Left renal pelvis (tissue), 4 donors: ENCODE measurements around the gene HDLBP. TPM values are rescaled to one million over a fixed set of nuclear protein-coding genes. Genes with fewer than 3 reads are reported as not detected.

Experiments used
- DNase-seq, 4 donors: peaks; one replicate each; pipeline ENCODE4 v3.0.0-alpha.2; 2013; ENCODE audit warnings: low read depth in 4 of 4, low spot score in 3 of 4
- polyA plus RNA-seq, 4 donors: library from polyadenylated mRNA; unstranded; fragments of 120-200 nt; gene quantifications; one replicate each; pipeline ENCODE4 v1.2.1, GENCODE V29; 2013; ENCODE audit not compliant: insufficient read length in 4 of 4

Gene HDLBP
- polyA plus RNA-seq, 4 donors = 312 to 379 (median 335) TPM

DNA sequence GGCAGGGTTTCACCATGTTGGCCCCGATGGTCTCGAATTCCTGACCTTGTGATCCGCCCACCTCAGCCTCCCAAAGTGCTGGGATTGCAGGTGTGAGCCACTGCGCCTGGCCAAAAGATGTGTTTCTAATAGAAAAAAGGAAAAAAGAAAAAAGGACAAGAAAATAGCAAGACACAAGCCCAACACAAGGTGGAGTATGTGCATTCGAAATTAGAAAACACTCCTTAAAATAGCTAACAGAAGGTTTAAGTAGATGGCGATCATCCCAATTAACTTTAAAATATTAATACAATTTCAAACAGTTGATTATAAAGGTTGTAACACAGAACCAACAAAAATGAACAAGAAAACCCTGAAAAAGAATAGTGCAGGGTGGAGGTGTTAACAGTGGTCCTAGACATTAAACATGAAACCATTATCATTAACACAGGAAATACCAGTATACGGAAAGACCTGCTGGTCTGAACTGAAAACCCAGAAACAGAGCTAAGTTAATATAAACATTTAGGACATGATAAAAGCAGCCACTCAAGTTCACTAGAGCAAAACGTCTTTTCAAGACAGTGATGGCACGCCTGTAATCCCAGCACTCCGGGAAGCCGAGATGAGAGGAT, 57.9 kb downstream of the HDLBP start:
- no peak for DNase-seq

DNA sequence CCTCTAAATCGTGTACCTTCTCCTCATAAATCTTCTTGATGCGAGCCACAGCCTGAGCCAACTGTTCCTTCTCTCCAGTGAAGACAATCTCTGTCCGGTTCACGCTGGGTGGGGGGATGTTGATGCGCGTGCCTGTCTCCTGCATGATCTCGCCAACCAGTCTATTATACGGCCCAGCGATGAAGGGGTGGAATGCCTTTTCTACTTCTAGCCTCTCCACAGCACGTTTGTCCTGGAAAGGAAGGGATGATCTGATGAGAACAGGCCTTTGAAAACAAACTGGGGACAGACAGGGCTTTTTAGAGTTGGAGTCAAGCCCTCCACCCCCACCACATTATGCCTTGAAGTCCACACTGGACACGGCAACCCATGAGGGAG, 59.3 kb downstream of the HDLBP start:
- DNase-seq = no peak

DNA sequence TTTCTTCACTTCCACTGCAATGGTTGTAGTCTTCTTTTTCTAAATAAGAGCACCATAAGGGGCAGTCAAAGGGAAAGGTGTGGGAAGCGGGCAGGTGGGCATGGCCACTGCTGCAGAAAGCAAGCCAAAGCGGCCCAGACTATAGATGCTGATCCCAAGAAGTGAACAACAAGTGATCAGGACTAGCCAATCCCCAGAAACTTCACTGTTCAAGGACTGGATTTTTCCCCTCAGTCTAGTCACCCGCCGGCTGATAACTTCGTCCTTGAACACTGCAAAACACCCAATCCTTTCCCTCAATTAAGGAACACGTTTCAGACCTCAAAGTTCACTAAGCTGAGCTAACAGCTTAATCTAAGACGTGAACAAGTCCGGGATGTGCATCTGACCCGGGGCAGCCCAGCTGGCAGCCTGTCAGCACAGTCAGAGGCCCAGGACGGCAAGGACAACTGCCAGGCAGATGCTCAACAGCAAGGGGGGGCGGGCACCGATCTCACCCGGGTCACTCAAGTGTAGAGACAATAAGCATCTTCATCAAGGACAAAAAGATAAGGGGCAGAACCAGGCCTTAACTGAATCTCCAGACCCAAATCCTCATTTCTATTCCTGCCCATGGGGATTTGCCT, 59.8 kb downstream of the HDLBP start:
- DNase-seq = no peak

DNA sequence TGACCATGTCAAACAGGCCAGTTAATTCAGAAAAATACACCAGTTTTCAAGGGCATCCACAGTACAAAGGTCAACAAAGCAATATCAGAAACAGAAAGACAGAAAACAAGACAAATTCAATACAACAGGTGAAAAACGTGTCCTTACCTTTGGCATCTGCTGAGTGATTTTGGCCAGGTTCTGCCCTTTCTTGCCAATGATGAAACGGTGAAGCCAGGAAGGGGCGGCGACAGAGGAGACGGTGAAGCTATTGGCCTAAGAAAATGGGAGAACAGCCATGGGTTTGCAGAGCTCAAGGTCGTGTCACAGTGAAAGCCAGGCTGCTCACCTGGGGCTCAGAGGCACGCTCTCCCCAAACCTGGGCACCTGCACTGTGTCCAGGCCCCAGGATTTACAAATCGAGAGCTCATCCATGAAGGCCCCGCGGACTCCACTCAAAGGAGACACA, 60.5 kb downstream of the HDLBP start:
- no peak for DNase-seq

DNA sequence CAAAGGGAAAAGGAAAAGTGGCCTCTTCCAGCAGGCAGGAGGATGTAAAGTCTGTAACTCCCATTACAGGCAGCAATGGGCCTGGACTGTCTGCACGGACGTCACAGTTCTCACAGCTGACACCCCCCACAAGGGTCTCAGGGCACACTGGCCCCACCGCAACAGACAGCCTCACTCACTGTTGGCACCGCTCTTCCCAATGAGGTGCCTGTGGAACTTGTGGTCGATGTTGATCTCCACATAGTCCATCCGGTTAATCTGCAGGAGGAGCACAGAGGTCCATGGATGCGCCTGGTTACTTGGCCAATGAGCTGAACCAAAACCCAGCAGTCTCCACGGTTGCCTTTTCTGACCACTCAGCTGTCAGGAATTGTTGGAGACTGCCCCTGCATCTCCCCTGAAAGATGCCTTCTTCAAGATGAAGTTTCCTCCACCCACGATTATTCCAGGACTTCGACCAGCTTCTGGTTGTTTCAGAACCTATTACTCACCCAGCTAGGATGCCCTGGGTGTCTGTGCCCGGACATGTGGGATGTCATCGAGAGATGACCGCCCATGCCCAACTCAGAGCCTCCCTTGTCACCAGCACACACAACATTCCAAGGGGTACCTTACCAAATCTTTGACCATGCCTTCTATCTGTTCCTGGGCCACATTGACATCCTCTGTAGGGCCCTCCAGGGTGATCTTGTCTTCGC, 62.5 kb downstream of the HDLBP start:
- no peak for DNase-seq

DNA sequence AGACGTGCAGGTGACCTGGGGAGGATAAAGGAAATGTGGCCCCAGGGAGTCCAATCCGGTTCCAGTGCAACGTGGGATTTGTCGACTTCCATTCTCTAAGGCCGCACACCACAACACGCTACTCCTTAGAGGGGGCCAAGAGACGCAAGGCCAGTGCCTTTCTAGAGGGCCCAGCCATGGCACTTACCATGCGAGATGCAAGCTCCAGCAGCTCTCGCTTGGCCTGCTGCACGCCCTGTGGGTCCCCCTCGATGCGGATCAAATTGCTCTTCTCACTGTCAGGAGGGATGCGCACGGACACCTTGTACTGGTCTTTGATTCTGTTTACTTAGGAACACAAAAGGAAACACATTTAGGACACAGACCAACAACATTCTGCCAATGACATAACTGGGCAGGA, 65.8 kb downstream of the HDLBP start:
- DNase-seq = no peak

DNA sequence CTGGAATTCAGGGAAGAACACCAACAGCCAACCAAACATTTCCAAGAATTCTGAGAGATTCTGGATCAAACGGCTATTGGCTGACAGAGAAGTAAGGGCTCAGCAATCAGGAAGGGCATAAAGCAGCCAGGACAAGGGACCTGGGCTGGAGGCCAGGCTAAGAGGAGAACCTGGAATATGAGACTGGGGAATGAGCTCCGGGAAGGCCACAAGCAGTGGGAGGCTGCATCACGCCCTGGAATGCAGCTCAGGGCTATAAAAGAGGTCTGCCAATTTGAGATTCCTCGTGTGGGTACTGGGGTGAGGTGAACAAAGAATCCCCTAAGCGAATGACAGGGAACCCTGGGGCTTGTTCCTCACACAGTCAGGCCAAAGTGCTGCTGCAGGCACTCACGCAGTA, 66.6 kb downstream of the HDLBP start:
- no peak for DNase-seq

DNA sequence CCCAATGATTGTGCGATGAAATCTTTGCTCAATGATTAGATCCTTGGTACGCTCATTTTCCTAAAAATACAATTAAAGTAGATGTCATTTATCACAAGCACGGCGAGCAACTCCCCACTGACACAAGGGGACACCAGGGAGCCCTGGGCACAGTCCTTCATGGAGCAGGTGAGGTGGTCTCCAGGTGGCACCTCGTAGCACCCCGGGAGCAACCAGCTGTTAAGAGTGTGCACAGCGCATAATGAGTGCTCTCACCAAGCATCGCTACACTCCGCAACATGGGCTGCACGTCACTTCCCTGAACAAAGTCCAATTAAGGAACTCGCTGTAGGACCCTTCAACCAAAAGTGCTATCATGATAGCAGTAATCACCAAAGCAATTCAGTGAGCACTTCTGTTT, 67.2 kb downstream of the HDLBP start:
- no peak for DNase-seq

DNA sequence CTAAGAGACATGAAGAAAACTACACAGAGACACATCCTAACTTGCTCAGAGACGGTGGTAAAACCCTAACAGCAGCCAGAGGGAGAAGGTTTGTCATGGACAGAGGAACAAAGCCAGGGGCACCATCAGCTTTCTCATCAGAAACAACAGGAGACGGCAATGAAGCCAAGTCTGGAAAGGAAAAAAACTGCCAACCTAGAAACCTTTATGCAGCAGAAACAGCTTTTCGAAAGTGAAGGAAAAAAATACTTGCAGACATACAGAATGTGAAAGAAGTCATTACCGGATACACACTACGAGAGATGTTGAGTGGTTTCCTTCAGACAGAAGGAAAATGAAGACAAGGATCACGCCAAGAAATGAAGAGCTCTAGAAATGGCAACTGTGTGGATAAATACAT, 71.1 kb downstream of the HDLBP start:
- no peak for DNase-seq

DNA sequence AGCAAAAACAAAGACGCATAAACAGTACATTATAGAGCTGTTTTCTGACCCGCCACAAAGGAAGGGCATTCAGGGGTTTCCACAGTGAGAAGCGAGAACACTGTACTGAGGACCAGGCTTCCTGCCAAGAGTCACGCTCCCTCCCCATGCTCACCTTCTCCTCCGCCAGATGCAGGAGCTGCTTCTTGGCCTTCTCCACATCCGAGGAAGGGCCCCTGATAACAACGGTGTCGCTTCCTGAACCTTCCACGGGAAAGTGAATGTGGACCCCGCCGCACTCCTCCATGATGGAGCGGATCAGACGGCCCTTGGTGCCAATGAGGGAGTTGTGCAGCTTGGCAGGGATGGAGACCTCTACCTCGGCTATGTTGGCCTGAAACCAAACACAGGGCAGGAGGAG, 73.2 kb downstream of the HDLBP start:
- no peak for DNase-seq

DNA sequence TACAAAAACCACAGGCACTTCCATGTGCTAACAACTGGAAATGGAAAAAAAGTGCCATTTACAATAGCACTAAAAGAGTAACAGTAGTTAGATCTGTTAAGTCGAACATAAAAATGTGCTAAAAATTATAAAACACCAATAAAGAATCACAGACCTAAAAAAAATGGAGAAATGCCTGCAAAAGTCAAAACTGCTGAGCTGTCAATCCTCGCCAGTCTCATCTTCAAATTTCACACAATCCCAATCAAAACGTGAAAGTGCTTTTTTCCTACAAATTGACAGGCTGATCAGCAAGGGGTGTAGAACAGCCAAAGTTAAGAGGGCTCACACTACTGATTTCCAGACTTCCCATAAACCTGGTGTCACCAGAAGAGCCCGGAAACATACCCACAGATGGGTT, 73.8 kb downstream of the HDLBP start:
- DNase-seq = no peak

DNA sequence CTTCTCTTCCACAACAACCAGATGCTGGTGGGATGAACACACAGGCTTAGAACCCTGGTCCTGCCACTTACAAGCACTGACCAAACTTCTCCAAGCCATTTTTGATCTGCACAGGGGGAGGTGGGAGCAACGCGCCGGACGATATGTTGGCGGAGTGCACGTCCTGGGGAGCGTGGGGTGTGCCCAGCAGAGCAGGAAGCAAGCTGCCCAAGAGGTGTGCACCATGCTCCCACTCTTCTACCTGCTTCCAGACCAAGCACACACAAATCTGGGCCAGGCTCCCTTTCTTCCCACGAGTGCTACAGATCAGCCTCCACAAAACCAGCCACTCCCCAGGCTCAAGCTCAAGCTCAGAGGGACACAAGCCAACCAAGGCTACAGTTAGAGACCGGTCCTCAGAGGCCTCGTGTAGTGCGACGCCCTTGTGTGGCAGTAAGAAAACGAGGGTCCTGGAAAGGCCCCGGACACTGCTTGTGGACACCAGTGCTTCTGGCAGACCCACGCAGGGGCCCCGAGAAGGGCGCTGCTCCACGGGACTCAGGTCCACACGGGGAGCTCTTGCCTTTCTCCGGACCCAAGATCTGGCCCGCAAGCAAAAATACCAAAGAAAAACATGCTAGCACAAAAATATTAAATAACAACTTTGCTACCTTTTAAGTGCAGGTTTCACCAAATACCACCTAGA, 75.0 kb downstream of the HDLBP start:
- DNase-seq = no peak

DNA sequence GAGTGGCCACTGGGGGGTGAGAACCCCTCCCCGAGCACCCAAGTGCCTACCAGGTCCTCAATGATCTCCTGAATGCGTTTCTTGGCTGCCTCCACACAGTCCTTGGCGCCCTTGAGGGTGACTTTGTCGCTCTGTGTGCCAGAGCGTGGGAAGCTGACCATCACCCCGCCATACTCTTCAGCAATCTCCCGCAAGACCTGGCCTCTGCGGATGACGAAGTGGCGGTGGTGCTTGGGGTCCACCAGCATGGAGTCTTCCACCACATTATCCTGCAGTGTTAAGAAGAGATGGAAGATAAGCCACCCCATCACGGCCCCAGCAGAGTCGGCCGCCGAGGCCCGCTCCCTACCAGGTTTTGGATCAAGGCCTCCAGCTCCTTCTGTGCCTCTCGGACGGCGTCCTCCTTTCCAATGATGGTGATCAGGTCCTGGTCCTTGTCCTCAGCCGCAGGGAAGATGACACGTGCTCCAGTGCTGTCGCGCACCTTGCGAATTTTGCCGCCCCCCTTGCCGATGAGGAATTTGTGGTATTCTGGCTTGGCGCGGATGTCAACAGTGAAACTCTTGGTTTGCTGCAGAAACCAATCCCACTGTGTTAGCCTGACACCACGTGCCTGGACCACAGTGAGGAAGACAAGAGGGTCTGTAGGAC, 75.8 kb downstream of the HDLBP start:
- no peak for DNase-seq

DNA sequence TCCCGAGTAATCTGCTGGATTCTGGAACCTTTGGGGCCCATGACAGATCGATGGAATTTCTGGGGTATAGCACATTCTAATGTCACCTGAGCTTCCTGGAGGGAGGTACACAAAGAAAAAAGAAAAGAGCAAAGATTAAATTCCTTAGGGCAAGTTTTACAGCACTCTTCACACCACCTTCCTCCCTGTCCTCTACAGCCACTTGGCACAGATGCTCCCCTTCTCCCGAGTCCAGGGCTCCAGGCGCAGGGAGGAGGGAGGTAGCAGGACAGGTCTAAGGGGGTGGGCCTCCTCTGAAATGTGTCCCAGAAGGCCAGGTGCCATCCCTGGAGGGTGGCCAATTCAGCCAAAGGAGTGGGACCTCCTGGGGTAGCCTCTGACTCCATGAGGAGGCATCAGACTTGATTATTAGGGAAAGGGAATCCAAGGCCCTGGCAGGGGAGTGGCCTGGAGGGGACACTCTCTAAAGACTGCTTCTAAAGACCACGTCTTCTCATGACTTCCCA, 76.7 kb downstream of the HDLBP start:
- no peak for DNase-seq

DNA sequence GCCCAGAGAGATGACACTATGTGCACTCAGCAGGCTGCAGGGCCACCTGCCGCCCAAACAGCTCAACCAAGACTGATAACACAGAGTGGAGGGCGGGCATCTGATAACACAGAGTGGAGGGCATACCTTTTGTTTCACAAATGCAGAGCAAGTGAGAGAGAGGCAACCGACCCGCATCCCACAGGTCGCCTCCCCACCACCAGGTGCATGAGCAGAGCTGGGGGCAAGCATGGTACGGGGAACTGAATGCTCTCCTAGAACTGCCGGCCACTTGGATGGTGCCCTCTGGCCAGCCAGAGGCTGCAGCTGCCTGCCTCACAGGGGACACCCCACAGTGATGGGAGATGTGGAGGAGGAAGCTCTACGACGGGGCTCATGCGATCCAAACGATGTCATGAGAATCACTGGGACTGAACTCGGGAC, 77.5 kb downstream of the HDLBP start:
- no peak for DNase-seq

DNA sequence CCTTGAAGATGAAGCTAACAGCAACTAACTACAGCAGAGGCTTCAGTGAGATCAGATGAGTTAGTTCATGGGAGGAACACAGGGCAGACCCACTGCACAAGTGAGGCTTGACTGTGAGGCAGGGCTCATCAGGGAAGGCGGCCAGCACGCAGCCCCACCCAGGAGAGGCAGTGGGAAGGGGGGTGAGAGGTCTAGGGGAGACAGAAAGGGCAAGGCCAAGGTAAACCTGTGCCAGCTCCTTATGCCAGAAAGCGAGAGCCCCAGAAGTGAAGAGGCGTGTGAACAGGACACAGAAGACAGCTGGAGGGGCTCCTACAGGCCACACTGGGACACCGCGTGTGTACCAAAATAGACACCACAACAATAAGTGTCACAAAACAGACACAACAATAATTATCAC, 78.4 kb downstream of the HDLBP start:
- DNase-seq = no peak

DNA sequence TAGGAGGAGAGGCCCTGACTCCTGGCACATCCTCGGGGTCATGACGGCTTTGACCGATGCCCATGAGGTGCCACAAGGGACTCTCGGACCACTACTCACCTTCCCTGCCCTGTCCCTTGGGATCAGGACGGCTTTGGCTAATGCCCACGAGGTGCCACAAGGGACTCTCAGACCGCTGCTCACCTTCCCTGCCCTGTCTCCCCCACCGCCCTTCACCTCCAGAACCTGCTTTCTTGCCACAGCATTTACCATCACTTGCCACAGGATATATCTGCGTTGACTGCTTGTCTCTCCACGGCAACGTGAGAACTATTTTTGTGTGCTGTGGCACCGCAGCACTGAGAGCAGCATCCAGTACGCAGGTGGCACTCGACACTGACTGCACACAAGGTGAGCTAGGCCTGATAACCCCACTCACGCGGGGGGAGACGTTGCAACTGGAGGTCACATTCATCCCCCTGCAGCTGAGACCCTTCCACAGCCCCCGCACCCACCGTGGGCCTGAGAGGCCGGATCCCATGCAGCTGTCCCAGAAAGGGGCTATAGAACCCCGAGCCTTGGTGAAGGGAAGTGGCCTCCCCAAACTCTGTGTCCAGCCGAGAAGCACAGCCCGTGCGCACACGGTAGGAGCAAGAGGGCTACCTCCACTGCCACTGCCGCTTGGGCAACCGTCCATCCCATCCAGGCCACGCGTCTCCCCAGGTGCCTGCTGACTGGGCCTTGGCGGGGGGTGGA, 79.4 kb downstream of the HDLBP start:
- DNase-seq = no peak

DNA sequence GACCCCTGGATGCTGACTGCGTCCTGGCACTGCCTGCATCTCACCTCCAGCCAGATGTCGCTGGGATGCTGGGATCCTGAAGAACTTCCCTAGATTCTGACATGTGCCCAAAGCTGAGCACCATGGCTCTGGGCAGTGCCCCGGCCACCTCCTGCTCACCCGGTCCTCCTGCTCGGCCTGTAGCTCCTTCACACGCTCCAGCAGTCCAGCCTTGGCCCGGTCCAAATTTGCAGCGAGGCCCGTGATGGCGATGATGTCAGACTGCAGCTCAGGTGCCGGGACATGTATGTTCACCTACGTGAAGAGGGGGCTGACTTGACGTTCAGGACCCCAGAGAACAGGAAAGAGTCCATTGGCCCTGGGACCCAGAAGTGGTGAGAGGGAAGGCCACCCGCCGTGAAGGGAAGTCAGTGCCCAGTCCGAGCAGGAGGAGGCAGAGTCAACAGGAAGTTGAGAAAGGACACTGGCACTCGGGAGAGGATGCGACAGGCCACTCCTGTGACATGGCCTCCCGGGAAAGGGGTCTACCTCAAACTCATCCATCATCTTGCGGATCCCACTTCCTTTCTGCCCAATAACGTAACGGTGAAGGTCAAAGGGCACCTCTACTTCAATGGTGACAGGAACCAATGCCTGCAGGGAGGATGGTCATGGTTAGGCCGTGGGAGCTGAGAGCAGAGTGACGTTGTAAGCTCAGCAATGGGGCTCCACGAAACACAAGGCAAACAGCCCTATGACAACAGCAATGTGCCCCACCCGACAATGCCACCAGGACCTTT, 80.3 kb downstream of the HDLBP start:
- no peak for DNase-seq

DNA sequence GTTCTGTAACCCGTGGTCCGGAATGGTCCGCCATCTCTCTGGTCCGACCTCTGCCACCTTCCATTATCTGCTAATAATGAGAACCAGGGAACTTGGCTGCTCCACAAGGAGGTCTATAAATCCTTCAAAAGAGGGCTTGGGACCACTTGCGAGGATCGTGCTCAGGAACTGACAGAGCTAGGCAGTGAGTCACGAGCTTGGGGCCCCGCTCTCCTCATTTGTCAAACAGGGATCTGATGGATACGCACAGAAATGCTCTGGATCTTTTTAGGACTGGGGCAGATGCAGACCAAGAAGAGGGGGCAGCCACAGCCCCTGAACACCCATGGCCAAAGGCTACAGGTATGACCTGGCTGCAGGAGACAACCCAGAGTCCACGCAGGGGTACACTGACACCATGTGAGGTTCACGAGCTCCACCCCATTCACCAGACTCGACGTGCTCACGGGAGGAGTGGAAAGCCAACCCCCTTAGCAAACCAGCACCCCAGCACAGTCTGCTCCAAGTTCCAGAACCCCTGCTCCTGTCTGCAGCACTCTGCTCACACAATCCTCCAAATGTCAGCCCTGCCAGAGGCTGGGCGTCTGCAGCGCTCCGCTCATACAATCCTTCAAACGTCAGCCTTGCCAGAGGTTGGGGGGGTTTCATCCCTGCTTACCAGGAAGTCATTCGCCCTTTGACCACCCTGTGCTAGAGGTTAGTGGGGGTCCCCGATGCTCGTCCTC, 81.2 kb downstream of the HDLBP start:
- DNase-seq = no peak
